IMR-90 (cell line): ENCODE measurements around the gene TCF7L1. TPM values are rescaled to one million over a fixed set of nuclear protein-coding genes. Genes with fewer than 3 reads are reported as not detected.
"Not testable (repeated sequence)": the region's sequence is repeated elsewhere in the genome, so short reads cannot be mapped to it uniquely, and the experiment has no call there.

Source experiments
- ATAC-seq: fragments of 200-7000 bp; cut with Tn5 transposase; 2 replicates; pipeline ENCODE4 v1.9.1; 2020; ENCODE audit warnings: low read depth, mild to moderate bottlenecking, moderate library complexity
- BruUV-seq: library from RNA; stranded (reverse); fragments of 400-500 nt; replicated peaks from 2 replicates; lab custom pipeline; 2021; lab: Mats Ljungman, UMichigan
- CTCF ChIA-PET: fragments of 300-600 bp; formaldehyde crosslinking; extraction: SDS; loops from one replicate; lab custom pipeline; 2021; ENCODE audit warnings: antibody characterized with exemption; lab: Yijun Ruan, JAX
- POLR2A ChIA-PET: fragments of 300-600 bp; sonication (Branson Sonifier 250); formaldehyde crosslinking; loops from one replicate; lab custom pipeline; 2022; ENCODE audit warnings: antibody characterized with exemption; ENCODE audit not compliant: unreplicated experiment; lab: Charles Lee
- DNase-seq: peaks from one replicate; pipeline ENCODE4 v3.0.0; 2013
- H2AFZ ChIP-seq: replicated peaks from 2 replicates; pipeline ENCODE3; 2013; ENCODE audit warnings: low read length, mild to moderate bottlenecking; ENCODE audit not compliant: poor library complexity
- H2AK5ac ChIP-seq: 2 replicates; pipeline ENCODE4 v1.6.1; 2013; ENCODE audit warnings: low read depth, low read length, inconsistent platforms
- H2AK9ac ChIP-seq: replicated peaks from 2 replicates; pipeline ENCODE3; 2013; ENCODE audit warnings: mild to moderate bottlenecking, low read depth, low read length, moderate library complexity; ENCODE audit not compliant: poor library complexity
- H2BK120ac ChIP-seq: 2 replicates; pipeline ENCODE4 v1.6.1; 2013; ENCODE audit warnings: low read depth, low read length, inconsistent platforms
- H2BK15ac ChIP-seq: 3 replicates; pipeline ENCODE4 v1.6.1; 2013; ENCODE audit warnings: low read depth, low read length, inconsistent platforms
- H2BK20ac ChIP-seq: 2 replicates; pipeline ENCODE4 v1.6.1; 2013; ENCODE audit warnings: low read depth, mild to moderate bottlenecking, inconsistent platforms, low read length, moderate library complexity
- H2BK5ac ChIP-seq: 2 replicates; pipeline ENCODE4 v1.6.1; 2013; ENCODE audit warnings: mild to moderate bottlenecking, low read depth, low read length, inconsistent platforms; ENCODE audit not compliant: poor library complexity, severe bottlenecking
- H3K14ac ChIP-seq: replicated peaks from 2 replicates; pipeline ENCODE4 v1.6.1; 2013; ENCODE audit warnings: low read depth, low read length, inconsistent platforms
- H3K18ac ChIP-seq: 2 replicates; pipeline ENCODE4 v1.6.1; 2013; ENCODE audit warnings: low read depth, low read length, control low read depth
- H3K23ac ChIP-seq: 2 replicates; pipeline ENCODE4 v1.6.1; 2013; ENCODE audit warnings: low read depth, low read length, inconsistent platforms
- H3K27ac ChIP-seq: 2 replicates; pipeline ENCODE4 v1.5.1; 2013; ENCODE audit warnings: mild to moderate bottlenecking, control low read depth, low read length; ENCODE audit not compliant: insufficient read depth
- H3K27me3 ChIP-seq: 2 replicates; pipeline ENCODE4 v1.6.1; 2013; ENCODE audit warnings: low read length; ENCODE audit not compliant: control insufficient read depth, insufficient read depth
- H3K36me3 ChIP-seq: 2 replicates; pipeline ENCODE4 v1.6.1; 2013; ENCODE audit warnings: low read length, mixed read lengths; ENCODE audit not compliant: control insufficient read depth, insufficient read depth
- H3K4ac ChIP-seq: 2 replicates; pipeline ENCODE4 v1.6.1; 2013; ENCODE audit warnings: low read depth, low read length, inconsistent platforms
- H3K4me1 ChIP-seq: 2 replicates; pipeline ENCODE4 v1.6.1; 2013; ENCODE audit warnings: low read length, mixed read lengths; ENCODE audit not compliant: control insufficient read depth, insufficient read depth
- H3K4me2 ChIP-seq: 2 replicates; pipeline ENCODE4 v1.6.1; 2013; ENCODE audit warnings: low read depth, mild to moderate bottlenecking, control low read depth, low read length, moderate library complexity
- H3K4me3 ChIP-seq: 2 replicates; pipeline ENCODE4 v1.5.1; 2013; ENCODE audit warnings: low read depth, mild to moderate bottlenecking, control low read depth, low read length, moderate library complexity; ENCODE audit not compliant: insufficient read depth
- H3K56ac ChIP-seq: 2 replicates; pipeline ENCODE4 v1.6.1; 2013; ENCODE audit warnings: low read length, inconsistent platforms; ENCODE audit not compliant: insufficient read depth; ENCODE audit errors: extremely low read depth
- H3K79me1 ChIP-seq, 2 experiments: 2 replicates each; pipeline ENCODE4 v1.6.1; 2013; ENCODE audit warnings: low read length in 2 of 2, inconsistent platforms in 1 of 2, low read depth in 1 of 2
- H3K9ac ChIP-seq: 2 replicates; pipeline ENCODE4 v1.6.1; 2013; ENCODE audit warnings: low read depth, low read length, control low read depth
- H3K9me1 ChIP-seq: 2 replicates; pipeline ENCODE4 v1.6.1; 2013; ENCODE audit warnings: low read length, inconsistent platforms; ENCODE audit not compliant: insufficient read depth
- H3K9me3 ChIP-seq: 2 replicates; pipeline ENCODE4 v1.6.1; 2013; ENCODE audit warnings: low read length; ENCODE audit not compliant: control insufficient read depth, insufficient read depth
- H4K20me1 ChIP-seq: 2 replicates; pipeline ENCODE4 v1.6.1; 2013; ENCODE audit warnings: low read length, inconsistent platforms; ENCODE audit not compliant: insufficient read depth
- H4K5ac ChIP-seq: 2 replicates; pipeline ENCODE4 v1.6.1; 2013; ENCODE audit warnings: mild to moderate bottlenecking, low read depth, low read length, control low read depth
- H4K8ac ChIP-seq, 2 experiments: 2 replicates each; pipeline ENCODE4 v1.6.1; 2013; ENCODE audit warnings: low read depth in 2 of 2, low read length in 2 of 2, control low read depth in 1 of 2, inconsistent platforms in 1 of 2
- H4K91ac ChIP-seq: 2 replicates; pipeline ENCODE4 v1.6.1; 2013; ENCODE audit warnings: low read depth, low read length, inconsistent platforms; ENCODE audit not compliant: insufficient read depth
- WGBS, 2 experiments: methylation state at CpG; one replicate each; pipeline versions ENCODE4 v1.1.5 to v1.1.7; 2013; ENCODE audit warnings: missing lambda C conversion rate in 2 of 2; ENCODE audit not compliant: insufficient read length in 1 of 2; ENCODE audit errors: extremely low coverage in 2 of 2; 5-methylcytosine and 5-hydroxymethylcytosine counted together
- dilution Hi-C: fragments of 300-500 bp; cut with HindIII; formaldehyde crosslinking; loops from one replicate; pipeline ENCODE4 v1.14.3; 2018; ENCODE audit warnings: low sequenced_read_pairs; ENCODE audit not compliant: unreplicated experiment
- in situ Hi-C: fragments of 300-500 bp; cut with MboI; formaldehyde crosslinking; loops from 3 replicates; pipeline ENCODE4 v1.14.3; 2019; ENCODE audit warnings: low sequenced_read_pairs, inconsistent platforms, mixed read lengths
- intact Hi-C: fragments of 100-400 bp; cut with micrococcal nuclease; formaldehyde crosslinking; loops from 2 replicates; pipeline ENCODE4 v1.10.0; 2022
- polyA plus RNA-seq, 3 experiments: library from polyadenylated mRNA; depleted of rRNA; stranded (reverse); fragments of >200 nt; gene quantifications; 2 replicates each; pipeline ENCODE4 v1.2.3, GENCODE V29; 2012; ENCODE audit warnings: low replicate concordance in 1 of 3
- total RNA-seq: library from RNA; depleted of rRNA; stranded (reverse); fragments of >200 nt; gene quantifications from 2 replicates; pipeline ENCODE4 v1.2.3, GENCODE V29; 2012

Gene TCF7L1
- total and polyA plus RNA-seq, 2 of the 4 experiments (the other 2 are of a cell fraction): 0.72 to 11.1 TPM

DNA sequence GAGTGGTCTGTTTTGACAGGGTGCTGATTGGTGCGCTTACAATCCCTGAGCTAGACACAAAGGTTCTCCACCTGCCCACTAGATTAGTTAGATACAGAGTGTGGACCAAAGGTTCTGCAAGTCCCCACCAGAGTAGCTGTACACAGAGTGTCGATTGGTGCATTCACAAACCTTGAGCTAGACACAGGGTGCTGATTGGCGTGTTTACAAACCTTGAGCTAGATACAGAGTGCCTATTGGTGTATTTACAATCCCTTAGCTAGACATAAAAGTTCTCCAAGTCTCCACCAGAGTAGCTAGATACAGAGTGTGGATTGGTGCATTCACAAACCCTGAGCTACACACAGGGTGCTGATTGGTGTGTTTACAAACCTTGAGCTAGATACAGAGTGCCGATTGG, 200.7 kb downstream of the TCF7L1 start:
- H3K9me3 ChIP-seq, H3K4me2 ChIP-seq, in situ Hi-C loops, BruUV-seq, H3K36me3 ChIP-seq, H4K5ac ChIP-seq, intact Hi-C loops, H3K14ac ChIP-seq, DNase-seq, H2BK15ac ChIP-seq, POLR2A ChIA-PET, H4K91ac ChIP-seq, H3K4me3 ChIP-seq, H2AFZ ChIP-seq, dilution Hi-C loops, H4K8ac ChIP-seq, H2AK9ac ChIP-seq, H3K27me3 ChIP-seq, H3K27ac ChIP-seq, H3K9me1 ChIP-seq, CTCF ChIA-PET, H3K79me1 ChIP-seq, H4K20me1 ChIP-seq, H2BK20ac ChIP-seq, H3K18ac ChIP-seq, H3K9ac ChIP-seq, H2BK120ac ChIP-seq, ATAC-seq, H3K56ac ChIP-seq, H3K4me1 ChIP-seq, H2AK5ac ChIP-seq, H3K4ac ChIP-seq, H3K23ac ChIP-seq, H2BK5ac ChIP-seq: not testable (repeated sequence)
- no CpG with 5 or more reads among the region's 4 CpGs for WGBS, 2 experiments
